Liver (tissue), 9 donors: ENCODE results near the gene ICA1L. TPM values are rescaled to one million over a fixed set of nuclear protein-coding genes. Genes with fewer than 3 reads are reported as not detected.
"Not testable (repeated sequence)": the region's sequence is repeated elsewhere in the genome, so short reads cannot be mapped to it uniquely, and the experiment has no call there.

Experiments
- DNase-seq: peaks from one replicate; pipeline ENCODE4 v3.0.0-alpha.2; 2017; ENCODE audit warnings: low spot score
- H3K27ac ChIP-seq, 2 donors: one replicate each; pipeline ENCODE4 v1.7.0; 2013; ENCODE audit warnings: inconsistent platforms in 2 of 2, low read length in 2 of 2, control low read depth in 1 of 2, low read depth in 1 of 2, mild to moderate bottlenecking in 1 of 2
- H3K27me3 ChIP-seq, 4 donors: one replicate each; pipeline versions ENCODE4 v1.6.1 to v1.7.0; 2013; ENCODE audit warnings: low read length in 3 of 4, inconsistent platforms in 1 of 4, mild to moderate bottlenecking in 1 of 4, moderate library complexity in 1 of 4; ENCODE audit not compliant: control insufficient read depth in 4 of 4, insufficient read depth in 4 of 4
- H3K36me3 ChIP-seq, 4 donors: one replicate each; pipeline versions ENCODE4 v1.6.1 to v1.7.0; 2013; ENCODE audit warnings: low read length in 3 of 4, mild to moderate bottlenecking in 3 of 4, low read depth in 1 of 4, moderate library complexity in 1 of 4; ENCODE audit not compliant: control insufficient read depth in 4 of 4, insufficient read depth in 3 of 4
- H3K4me1 ChIP-seq, 4 donors: one replicate each; pipeline versions ENCODE4 v1.6.1 to v1.7.0; 2013; ENCODE audit warnings: low read length in 3 of 4, mild to moderate bottlenecking in 3 of 4, moderate library complexity in 1 of 4; ENCODE audit not compliant: control insufficient read depth in 4 of 4, insufficient read depth in 4 of 4
- H3K4me3 ChIP-seq, 3 donors: one replicate each; pipeline versions ENCODE4 v1.6.1 to v1.7.0; 2013; ENCODE audit warnings: low read length in 3 of 3, control low read depth in 1 of 3, low read depth in 1 of 3, mild to moderate bottlenecking in 1 of 3
- H3K9ac ChIP-seq, 2 donors: one replicate each; pipeline ENCODE4 v1.7.0; 2013; ENCODE audit warnings: low read length in 2 of 2, mild to moderate bottlenecking in 2 of 2, moderate library complexity in 2 of 2, control low read depth in 1 of 2, low read depth in 1 of 2
- H3K9me3 ChIP-seq, 4 donors: one replicate each; pipeline versions ENCODE4 v1.6.1 to v1.7.0; 2013; ENCODE audit warnings: low read length in 3 of 4; ENCODE audit not compliant: control insufficient read depth in 4 of 4
- ATF3 ChIP-seq: IDR thresholded peaks from 2 replicates; pipeline ENCODE4 v1.6.1; 2016; ENCODE audit warnings: antibody characterized with exemption
- EGR1 ChIP-seq, 2 donors: IDR thresholded peaks; 2 replicates each; pipeline ENCODE4 v1.6.1; 2016 to 2018; ENCODE audit warnings: antibody characterized with exemption in 2 of 2, low read depth in 2 of 2
- FOXA1 ChIP-seq: IDR thresholded peaks from 2 replicates; pipeline ENCODE4 v1.6.1; 2016; ENCODE audit warnings: antibody characterized with exemption
- FOXA2 ChIP-seq: IDR thresholded peaks from 2 replicates; pipeline ENCODE4 v1.6.1; 2016; ENCODE audit warnings: antibody characterized with exemption
- GABPA ChIP-seq, 2 donors: IDR thresholded peaks in 1 of 2; conservative IDR thresholded peaks in 1 of 2; 2 replicates each; pipeline ENCODE4 v1.6.1; 2016; ENCODE audit warnings: antibody characterized with exemption in 2 of 2, mild to moderate bottlenecking in 1 of 2, moderate library complexity in 1 of 2
- HNF4A ChIP-seq, 2 donors: conservative IDR thresholded peaks; 2 replicates each; pipeline ENCODE4 v1.6.1; 2016; ENCODE audit warnings: antibody characterized with exemption in 2 of 2, mild to moderate bottlenecking in 2 of 2
- HNF4G ChIP-seq: IDR thresholded peaks from 2 replicates; pipeline ENCODE4 v1.6.1; 2016; ENCODE audit warnings: antibody characterized with exemption
- JUND ChIP-seq, 2 donors: IDR thresholded peaks; 2 replicates each; pipeline ENCODE4 v1.6.1; 2016; ENCODE audit warnings: antibody characterized with exemption in 2 of 2
- NR2F2 ChIP-seq: IDR thresholded peaks from 2 replicates; pipeline ENCODE4 v1.6.1; 2016; ENCODE audit warnings: antibody characterized with exemption
- RAD21 ChIP-seq, 2 donors: IDR thresholded peaks; 2 replicates each; pipeline ENCODE4 v1.6.1; 2016; ENCODE audit warnings: antibody characterized with exemption in 2 of 2, mild to moderate bottlenecking in 2 of 2
- REST ChIP-seq: IDR thresholded peaks from 2 replicates; pipeline ENCODE4 v1.6.1; 2016; ENCODE audit warnings: antibody characterized with exemption, mild to moderate bottlenecking
- RXRA ChIP-seq, 2 donors: IDR thresholded peaks; 2 replicates each; pipeline ENCODE4 v1.6.1; 2017 to 2018; ENCODE audit warnings: antibody characterized with exemption in 2 of 2, mild to moderate bottlenecking in 1 of 2
- SP1 ChIP-seq: IDR thresholded peaks from 2 replicates; pipeline ENCODE4 v1.6.1; 2018; ENCODE audit warnings: antibody characterized with exemption, mild to moderate bottlenecking
- TAF1 ChIP-seq: conservative IDR thresholded peaks from 2 replicates; pipeline ENCODE4 v1.6.1; 2016; ENCODE audit warnings: antibody characterized with exemption, mild to moderate bottlenecking
- YY1 ChIP-seq: IDR thresholded peaks from 2 replicates; pipeline ENCODE4 v1.6.1; 2016; ENCODE audit warnings: antibody characterized with exemption, mild to moderate bottlenecking
- ZBTB33 ChIP-seq: IDR thresholded peaks from 2 replicates; pipeline ENCODE4 v1.6.1; 2016; ENCODE audit warnings: antibody characterized with exemption
- WGBS: extraction: QIAGEN DNeasy Blood & Tissue Kit; methylation state at CpG from one replicate; pipeline ENCODE4 v1.1.7; 2013; 5-methylcytosine and 5-hydroxymethylcytosine counted together
- polyA plus RNA-seq, 2 donors: library from polyadenylated mRNA; stranded (reverse) in 1 of 2; unstranded in 1 of 2; fragments of 200-250 nt in 1 of 2; fragments of >200 nt in 1 of 2; fragmentation: Nextera tagmentation in 1 of 2; extraction: Ambion mirVana in 1 of 2; gene quantifications; one replicate each; pipeline versions ENCODE4 v1.2.1 to v1.2.3, GENCODE V29; 2013 to 2015
- total RNA-seq, 2 donors: library from RNA; depleted of rRNA; stranded (reverse); fragments of >200 nt; gene quantifications; one replicate each; pipeline ENCODE4 v1.2.3, GENCODE V29; 2014
- TF ChIP-seq, protein P1 (sequence below): IDR thresholded peaks from 2 replicates; pipeline ENCODE4 v1.6.1; 2016; ENCODE audit warnings: antibody characterized with exemption
- donor health status: healthy.
- donor health status: healthy.
- donor health status: healthy.
- donor health status: healthy.
- donor health status: healthy.

ICA1L gene
- total and polyA plus RNA-seq, 4 donors: 0.15 to 1.7 (median 0.79) TPM

DNA sequence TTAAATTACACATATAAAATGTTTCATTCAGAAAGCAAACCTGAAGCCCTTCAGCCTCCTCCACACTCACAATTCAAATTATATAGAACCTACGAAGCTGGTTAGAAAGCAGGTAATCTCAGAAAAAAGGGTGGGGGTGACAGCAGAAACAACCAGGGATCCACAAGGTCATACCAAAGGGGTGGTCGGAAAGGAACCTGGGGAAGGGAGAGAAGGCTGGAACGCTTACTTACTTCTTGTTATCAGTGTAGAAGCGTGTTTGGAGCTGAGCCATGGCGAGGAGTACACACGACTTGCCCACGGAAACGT lies 39.6 kb upstream of the ICA1L start:
- TF ChIP-seq RAD21 (IDR thresholded peaks at IDR 0.05) (no peak), SP1 (no peak), NR2F2 (no peak), EGR1 (IDR thresholded peaks at IDR 0.05; ENCODE audit: low read depth in 2 of 2) (no peak), RXRA (IDR thresholded peaks at IDR 0.05) (no peak), GABPA (IDR thresholded peaks at IDR 0.05 in 1 of 2, conservative IDR thresholded peaks at IDR 0.05 in 1 of 2) (no peak), ATF3 (no peak), FOXA1 (no peak), HNF4A (conservative IDR thresholded peaks at IDR 0.05) (no peak), HNF4G (no peak), FOXA2 (no peak), YY1 (no peak), TAF1 (no peak), ZBTB33 (no peak), JUND (IDR thresholded peaks at IDR 0.05) (no peak), REST (no peak)
- TF ChIP-seq, protein P1, sequence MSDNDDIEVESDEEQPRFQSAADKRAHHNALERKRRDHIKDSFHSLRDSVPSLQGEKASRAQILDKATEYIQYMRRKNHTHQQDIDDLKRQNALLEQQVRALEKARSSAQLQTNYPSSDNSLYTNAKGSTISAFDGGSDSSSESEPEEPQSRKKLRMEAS: no peak
- H3K9ac ChIP-seq: peak overlapping the region; percentile 89 to 92
- peak overlapping the region; percentile 66 to 100 (median 99) for H3K4me3 ChIP-seq
- DNase-seq: no peak
- WGBS: 0% methylated on average over 8 of the region's 8 CpGs
- no peaks in the 10 kb centered on the region for H3K9me3 ChIP-seq
- H3K27ac ChIP-seq: peak overlapping the region; percentile 82 to 90
- H3K4me1 ChIP-seq: peaks cover 4 to 14% (median 11%) of the 10 kb centered on the region in 4 donors
- peaks cover 0 to 4% (median under 1%) of the 10 kb centered on the region in 4 donors for H3K36me3 ChIP-seq
- no peaks in the 10 kb centered on the region for H3K27me3 ChIP-seq

GRCh38 chr2:202910698-202911097 lies 39.1 kb upstream of the ICA1L start:
- Histone ChIP-seq H3K4me1 (peaks cover 4 to 14% (median 11%) of the 10 kb centered on the region in 4 donors), H3K36me3 (peaks cover 0 to 6% (median 2%) of the 10 kb centered on the region in 4 donors), H3K27me3 (no peaks in the 10 kb centered on the region), H3K27ac (no peak overlapping the region), H3K9me3 (no peaks in the 10 kb centered on the region), H3K4me3 (peak overlapping the region; percentile 66 to 100 (median 99)), H3K9ac (peak overlapping the region; percentile 89 to 92)
- TF ChIP-seq FOXA2 (no peak), TAF1 (no peak), NR2F2 (no peak), ATF3 (no peak), FOXA1 (no peak), HNF4A (conservative IDR thresholded peaks at IDR 0.05) (no peak), REST (no peak), HNF4G (no peak), GABPA (IDR thresholded peaks at IDR 0.05 in 1 of 2, conservative IDR thresholded peaks at IDR 0.05 in 1 of 2) (no peak), SP1 (no peak)
- TF ChIP-seq, protein P1: no peak
- WGBS: 22% methylated on average over 3 of the region's 3 CpGs
- no peak for DNase-seq

- H3K4me3 ChIP-seq: peak overlapping the region in 1 of 3 donors; percentile 100
- H3K9me3 ChIP-seq, H3K27ac ChIP-seq, H3K36me3 ChIP-seq, DNase-seq, H3K9ac ChIP-seq, H3K27me3 ChIP-seq: not testable (repeated sequence)
- 83% methylated on average over 5 of the region's 5 CpGs for WGBS
- H3K4me1 ChIP-seq: peaks cover 4 to 14% (median 11%) of the 10 kb centered on the region in 4 donors
These were observed 38.7 kb upstream of the ICA1L start for GRCh38 chr2:202910250-202910649.
